Psoas muscle (tissue), 8 donors: ENCODE measurements around the gene SMIM20. TPM values are rescaled to one million over a fixed set of nuclear protein-coding genes. Genes with fewer than 3 reads are reported as not detected.
"Not testable (repeated sequence)": the region's sequence is repeated elsewhere in the genome, so short reads cannot be mapped to it uniquely, and the experiment has no call there.

Experiments used
- ATAC-seq, 4 donors: fragments of 200-7000 bp; cut with Tn5 transposase; one replicate each; pipeline ENCODE4 v1.9.1; 2020; ENCODE audit warnings: moderate library complexity in 3 of 4, mild to moderate bottlenecking in 2 of 4
- DNase-seq, 2 donors: peaks; one replicate each; pipeline ENCODE4 v3.0.0-alpha.2; 2020
- H3K27ac ChIP-seq: fragments of 200-600 bp; one replicate; pipeline ENCODE4 v1.8.0; 2022
- H3K27me3 ChIP-seq, 3 donors: fragments of 200-600 bp in 1 of 3; one replicate each; pipeline versions ENCODE4 v1.6.1 to v1.8.0; 2013 to 2022; ENCODE audit warnings: low read length in 2 of 3, mild to moderate bottlenecking in 2 of 3, moderate library complexity in 1 of 3; ENCODE audit not compliant: insufficient read depth in 3 of 3
- H3K36me3 ChIP-seq, 2 donors: fragments of 200-600 bp in 1 of 2; one replicate each; pipeline versions ENCODE4 v1.6.1 to v1.8.0; 2013 to 2022; ENCODE audit warnings: low read depth in 1 of 2, mild to moderate bottlenecking in 1 of 2, moderate library complexity in 1 of 2; ENCODE audit not compliant: insufficient read depth in 1 of 2
- H3K4me1 ChIP-seq: fragments of 200-600 bp; one replicate; pipeline ENCODE4 v1.8.0; 2022
- H3K4me3 ChIP-seq: fragments of 200-600 bp; one replicate; pipeline ENCODE4 v1.8.0; 2022; ENCODE audit warnings: mild to moderate bottlenecking
- H3K9me3 ChIP-seq: fragments of 200-600 bp; one replicate; pipeline ENCODE4 v1.8.0; 2022
- WGBS, 3 donors: extraction: QIAGEN DNeasy Blood & Tissue Kit; methylation state at CpG; one replicate each; pipeline versions ENCODE4 v1.1.6 to v1.1.7; 2013; 5-methylcytosine and 5-hydroxymethylcytosine counted together
- intact Hi-C, 2 donors: fragments of 100-400 bp; cut with DNase I; formaldehyde crosslinking; loops; one replicate each; pipeline versions ENCODE4 v1.11.0 to v1.14.2; 2022
- long read RNA-seq, 2 donors: library from polyadenylated mRNA; unstranded; transcript quantifications; one replicate each; pipeline ENCODE4 v2.0.0, GENCODE V29; 2021
- polyA plus RNA-seq, 3 donors: library from polyadenylated mRNA; stranded (reverse); fragments of 200-250 nt; gene quantifications; one replicate each; pipeline ENCODE4 v1.2.3, GENCODE V29; 2013
- total RNA-seq, 4 donors: library from RNA; stranded (reverse); fragmentation: NEBNext Ultra II Directional in 2 of 4; extraction: Animal tissue kit (Norgen Biotek cat#: 25700) in 2 of 4; gene quantifications; one replicate each; pipeline versions ENCODE4 v1.2.1 to v1.2.4, GENCODE V29; 2021 to 2023
- TF ChIP-seq, protein P1 (sequence below): fragments of 200-600 bp; IDR thresholded peaks from one replicate; pipeline ENCODE4 v1.8.0; 2022; ENCODE audit warnings: antibody characterized with exemption
- donor health status: healthy with polysubstance abuse.
- donor health status: DM: no; HTN: no; CAD: no; lungs with moderate emphysema.
- donor health status: Bipolar disorder and iron deficiency.
- donor health status: healthy.
- donor health status: DM: yes; HTN: yes; CAD: no.
- donor health status: DM: no; HTN: no; CAD: no.
- donor health status: DM: no; HTN: no; CAD: no.
- donor health status: DM: yes; HTN: yes; CAD: no.

The SMIM20 gene
- 10 to 100 TPM; 30.9 to 47.6 (median 38.8) TPM for total RNA-seq
- 100 to 1,000 TPM in 1 of 3 donors, 10 to 100 TPM in 2; 51.6 to 100 (median 59.0) TPM for polyA plus RNA-seq
- long read RNA-seq, donor 1, transcript SMIM20-201 (3 exons, 935 nt): major isoform, 34 of 41 reads
- long read RNA-seq, donor 1, partial matches to known transcripts: 3 of 41 reads
- long read RNA-seq, donor 1, other reads (novel, unspliced or antisense): 4 of 41 reads
- long read RNA-seq, donor 2, transcript SMIM20-201 (3 exons, 935 nt): major isoform, 53 of 57 reads
- long read RNA-seq, donor 2, partial matches to known transcripts: 0 of 57 reads
- long read RNA-seq, donor 2, other reads (novel, unspliced or antisense): 4 of 57 reads

DNA sequence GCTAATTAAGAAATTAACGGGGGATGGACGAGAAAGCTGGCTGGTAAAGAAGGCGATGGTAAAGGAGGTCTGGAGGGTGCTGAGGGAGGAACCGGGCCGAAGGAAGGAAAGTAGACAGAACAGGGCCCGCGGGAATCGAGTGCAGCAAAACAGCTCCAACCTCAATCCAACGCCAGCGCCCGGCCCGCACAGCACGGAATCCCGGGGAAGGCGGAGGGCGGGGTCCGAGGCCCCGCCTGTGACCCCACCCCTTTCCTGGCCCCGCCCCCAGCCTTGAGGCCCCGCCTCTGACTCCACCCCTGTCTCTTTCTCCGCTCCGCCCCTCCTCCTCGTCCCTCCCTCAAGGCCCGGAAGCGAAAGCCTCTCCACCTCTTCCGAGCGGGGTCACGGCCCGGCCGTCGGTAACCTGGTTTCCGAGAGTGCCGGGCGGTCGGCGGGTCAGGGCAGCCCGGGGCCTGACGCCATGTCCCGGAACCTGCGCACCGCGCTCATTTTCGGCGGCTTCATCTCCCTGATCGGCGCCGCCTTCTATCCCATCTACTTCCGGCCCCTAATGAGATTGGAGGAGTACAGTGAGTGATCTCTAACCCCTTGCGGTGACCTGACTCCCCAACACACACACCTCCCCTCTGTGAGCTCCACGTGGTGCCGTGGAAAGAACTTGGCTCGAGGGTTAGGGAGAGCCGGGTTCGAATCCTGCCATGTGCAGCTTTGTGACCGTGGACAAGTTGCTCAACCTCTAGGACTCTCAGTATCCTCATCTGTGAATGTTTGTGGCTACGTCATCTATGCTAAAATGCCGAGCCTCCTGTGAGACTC lies at the start of gene SMIM20:
Gene SMIM20, plus strand, starts transcription at position 370 of the 819 bp plus-strand sequence. Its CDS starts 94 bp downstream, at position 464.
- ATAC-seq: peak; percentile 98 to 99 (median 98)
- intact Hi-C loops: no loop called here
- Histone ChIP-seq H3K36me3 (peaks cover 0 to 3% of the 10 kb centered on the region in 2 donors), H3K27me3 (no peaks in the 10 kb centered on the region), H3K9me3 (no peaks in the 10 kb centered on the region), H3K4me3 (peak within 1 kb of the TSS; percentile 93), H3K27ac (peak within 1 kb of the TSS; percentile 97), H3K4me1 (peaks cover 10% of the 10 kb centered on the region)
- TF ChIP-seq, protein P1, sequence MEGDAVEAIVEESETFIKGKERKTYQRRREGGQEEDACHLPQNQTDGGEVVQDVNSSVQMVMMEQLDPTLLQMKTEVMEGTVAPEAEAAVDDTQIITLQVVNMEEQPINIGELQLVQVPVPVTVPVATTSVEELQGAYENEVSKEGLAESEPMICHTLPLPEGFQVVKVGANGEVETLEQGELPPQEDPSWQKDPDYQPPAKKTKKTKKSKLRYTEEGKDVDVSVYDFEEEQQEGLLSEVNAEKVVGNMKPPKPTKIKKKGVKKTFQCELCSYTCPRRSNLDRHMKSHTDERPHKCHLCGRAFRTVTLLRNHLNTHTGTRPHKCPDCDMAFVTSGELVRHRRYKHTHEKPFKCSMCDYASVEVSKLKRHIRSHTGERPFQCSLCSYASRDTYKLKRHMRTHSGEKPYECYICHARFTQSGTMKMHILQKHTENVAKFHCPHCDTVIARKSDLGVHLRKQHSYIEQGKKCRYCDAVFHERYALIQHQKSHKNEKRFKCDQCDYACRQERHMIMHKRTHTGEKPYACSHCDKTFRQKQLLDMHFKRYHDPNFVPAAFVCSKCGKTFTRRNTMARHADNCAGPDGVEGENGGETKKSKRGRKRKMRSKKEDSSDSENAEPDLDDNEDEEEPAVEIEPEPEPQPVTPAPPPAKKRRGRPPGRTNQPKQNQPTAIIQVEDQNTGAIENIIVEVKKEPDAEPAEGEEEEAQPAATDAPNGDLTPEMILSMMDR: no peak
- DNase-seq: peak; percentile 91 to 97
- 1 to 2% (median 2%) methylated on average over 37 to 57 of the region's 57 CpGs for WGBS, 3 donors

DNA sequence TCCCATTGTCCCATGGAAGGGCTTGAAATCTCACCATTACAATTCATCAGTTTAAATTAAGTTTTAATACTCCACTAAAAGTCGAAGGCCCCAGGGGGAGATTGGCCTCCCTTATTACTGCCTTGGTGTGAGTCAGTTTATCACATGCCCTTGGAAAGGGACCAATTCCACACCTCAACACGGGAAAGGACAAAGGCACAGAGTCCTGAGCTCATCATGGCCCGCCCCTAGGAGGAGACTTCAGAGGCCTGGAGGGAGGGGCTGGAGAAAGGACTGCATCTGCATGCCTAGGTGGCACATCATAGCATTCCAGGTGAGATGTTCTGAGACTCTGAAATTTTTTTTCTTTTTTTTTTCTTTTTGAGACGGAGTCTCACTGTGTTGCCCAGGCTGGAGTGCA lies 48.4 kb upstream of the SMIM20 start:
- no peaks in the 10 kb centered on the region for H3K9me3 ChIP-seq
- TF ChIP-seq, protein P1: no peak
- no peak overlapping the region for H3K27ac ChIP-seq
- no peak for ATAC-seq
- H3K4me1 ChIP-seq: peaks cover 5% of the 10 kb centered on the region
- intact Hi-C loops: no loop called here
- 69 to 77% (median 75%) methylated on average over 4 of the region's 4 CpGs for WGBS, 3 donors
- H3K4me3 ChIP-seq: no peak overlapping the region
- DNase-seq: no peak
- H3K36me3 ChIP-seq: no peaks in the 10 kb centered on the region
- H3K27me3 ChIP-seq: peaks cover 0 to 18% (median 0%) of the 10 kb centered on the region in 3 donors

DNA sequence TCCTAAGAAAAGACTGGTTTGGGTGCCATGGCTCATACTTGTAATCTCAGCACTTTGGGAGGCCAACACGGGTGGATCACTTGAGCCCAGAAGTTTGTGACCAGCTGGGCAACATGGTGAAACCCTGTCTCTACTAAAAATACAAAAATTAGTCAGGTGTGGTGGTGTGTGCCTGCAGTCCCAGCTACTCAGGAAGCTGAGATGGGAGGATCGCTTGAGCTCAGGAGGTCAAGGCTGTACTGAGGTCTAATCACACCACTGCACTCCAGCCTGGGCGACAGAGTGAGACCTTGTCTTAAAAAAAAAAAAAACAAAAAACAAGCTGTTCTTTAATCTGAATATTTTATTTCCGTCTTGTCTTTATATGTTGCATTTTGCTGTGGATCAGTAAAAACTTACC lies 47.6 kb upstream of the SMIM20 start:
- ATAC-seq, H3K4me3 ChIP-seq, H3K9me3 ChIP-seq, intact Hi-C loops, H3K27ac ChIP-seq, DNase-seq, H3K4me1 ChIP-seq, H3K36me3 ChIP-seq, H3K27me3 ChIP-seq: not testable (repeated sequence)
- WGBS, 3 donors: 83 to 87% (median 86%) methylated on average over 4 of the region's 4 CpGs

DNA sequence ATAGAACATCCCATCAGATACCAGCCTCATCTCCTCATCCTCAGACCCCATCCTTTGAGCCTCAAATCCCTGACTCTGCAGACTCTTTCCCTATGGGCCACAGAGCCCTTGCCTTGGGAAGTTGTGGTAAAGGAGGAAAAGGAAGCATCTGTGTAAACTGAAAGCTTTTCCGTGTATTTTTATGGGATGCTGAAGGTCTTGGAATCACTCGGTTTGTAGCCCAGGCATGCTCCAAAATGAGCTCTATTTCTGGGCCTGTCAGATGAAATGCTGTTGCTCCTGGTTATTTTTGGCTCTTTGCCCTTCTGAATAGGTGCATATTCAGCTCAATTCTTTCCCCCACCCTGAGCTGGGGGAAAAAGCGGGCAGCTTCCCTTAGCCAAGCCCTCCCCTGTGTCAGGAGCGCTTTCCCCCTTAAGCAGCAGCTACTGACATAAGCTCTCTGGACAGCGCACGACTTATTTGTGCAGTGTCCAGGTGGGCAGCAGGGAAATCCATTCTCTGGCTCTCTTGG lies 46.2 kb upstream of the SMIM20 start:
- ATAC-seq: no peak
- Histone ChIP-seq H3K4me1 (no peaks in the 10 kb centered on the region), H3K4me3 (no peak overlapping the region), H3K27ac (no peak overlapping the region), H3K36me3 (no peaks in the 10 kb centered on the region), H3K27me3 (no peaks in the 10 kb centered on the region), H3K9me3 (no peaks in the 10 kb centered on the region)
- 66 to 68% (median 67%) methylated on average over 6 of the region's 6 CpGs for WGBS, 3 donors
- TF ChIP-seq, protein P1: no peak
- intact Hi-C loops: no loop called here
- no peak for DNase-seq

DNA sequence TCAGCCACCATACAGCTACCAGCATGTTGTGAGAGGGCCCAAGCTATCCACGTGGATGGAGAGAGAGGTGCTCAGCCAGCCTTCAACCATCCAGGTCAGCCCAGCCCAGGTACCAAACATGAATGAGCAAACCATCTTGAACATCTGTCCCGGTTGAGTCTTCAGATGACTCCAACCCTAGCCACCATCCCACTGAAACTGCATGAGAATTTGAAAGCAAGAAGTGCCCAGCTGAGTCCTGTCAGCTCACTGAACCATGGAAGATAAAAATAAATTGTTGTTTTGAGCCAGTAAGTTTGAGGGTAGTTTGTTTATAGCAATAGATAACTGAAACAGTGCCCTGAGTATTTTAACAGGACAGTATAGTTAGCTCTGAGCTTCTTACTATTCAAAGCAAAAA lies 43.9 kb upstream of the SMIM20 start:
- ATAC-seq (no peak), DNase-seq (no peak)
- TF ChIP-seq, protein P1: no peak
- no peaks in the 10 kb centered on the region for H3K4me1 ChIP-seq
- no peaks in the 10 kb centered on the region for H3K36me3 ChIP-seq
- H3K4me3 ChIP-seq: no peak overlapping the region
- no peaks in the 10 kb centered on the region for H3K27me3 ChIP-seq
- H3K9me3 ChIP-seq: no peaks in the 10 kb centered on the region
- no peak overlapping the region for H3K27ac ChIP-seq
- 84 to 90% (median 84%) methylated on average over 2 of the region's 2 CpGs for WGBS, 3 donors
- intact Hi-C loops: no loop called here
